Epithelial cell of proximal tubule (primary cell): ENCODE measurements around the gene CELA3B. TPM values are rescaled to one million over a fixed set of nuclear protein-coding genes. Genes with fewer than 3 reads are reported as not detected.

ENCODE experiments used
- DNase-seq: peaks from one replicate; pipeline ENCODE4 v3.0.0-alpha.2; 2011; ENCODE audit warnings: low read depth
- H3K4me3 ChIP-seq: 2 replicates; pipeline ENCODE4 v1.5.1; 2011; ENCODE audit warnings: low read depth, mild to moderate bottlenecking, low read length
- CTCF ChIP-seq: conservative IDR thresholded peaks from 2 replicates; pipeline ENCODE4 v1.5.1; 2012; ENCODE audit warnings: low read depth, mild to moderate bottlenecking, low read length
- total RNA-seq: library from RNA; depleted of rRNA; stranded (reverse); fragments of >200 nt; gene quantifications from 2 replicates; pipeline ENCODE4 v1.2.3, GENCODE V29; 2015

Gene CELA3B
- total RNA-seq, 1 donor from 2014 or later, result not detected

GRCh38 chr1:22021061-22021460 is 44.2 kb downstream of the CELA3B start:
- H3K4me3 ChIP-seq, result no peak overlapping the region
- TF ChIP-seq CTCF, result no peak
- DNase-seq, result no peak

GRCh38 chr1:22024485-22025367 is 47.9 kb downstream of the CELA3B start:
- TF ChIP-seq CTCF, result no peak
- H3K4me3 ChIP-seq, result peak overlapping the region; percentile 99
- no peak for DNase-seq

GRCh38 chr1:22025368-22026155 is 48.7 kb downstream of the CELA3B start:
- DNase-seq, result peak; percentile 46
- H3K4me3 ChIP-seq, result peak overlapping the region; percentile 99
- no peak for TF ChIP-seq CTCF

- no peak for TF ChIP-seq CTCF
- no peak overlapping the region for H3K4me3 ChIP-seq
These were observed 50.1 kb downstream of the CELA3B start for GRCh38 chr1:22026924-22027289.

GRCh38 chr1:22030057-22030456 is 53.2 kb downstream of the CELA3B start:
- no peak for TF ChIP-seq CTCF
- DNase-seq, result no peak
- no peak overlapping the region for H3K4me3 ChIP-seq

More at GRCh38 chr1:22026924-22027289, 50.1 kb downstream of the CELA3B start:
- DNase-seq, result no peak

- no peak for TF ChIP-seq CTCF
- H3K4me3 ChIP-seq, result no peak overlapping the region
- no peak for DNase-seq
These were observed 53.7 kb downstream of the CELA3B start for GRCh38 chr1:22030473-22030872.
